NCI-H2227 treated with DMSO at 0.1 percent for 48 hours (cell line): ENCODE results near the gene MID1IP1.

Experiments
- DNase-seq: peaks from one replicate; lab custom pipeline; 2025; lab: John Stamatoyannopoulos, UW

Gene MID1IP1

GRCh38 chrX:38816155-38816554 is 14.9 kb downstream of the MID1IP1 start:
- DNase-seq = no peak

GRCh38 chrX:38817004-38817703 is 15.9 kb downstream of the MID1IP1 start:
- no peak for DNase-seq

GRCh38 chrX:38819163-38819562 is 17.9 kb downstream of the MID1IP1 start:
- no peak for DNase-seq

GRCh38 chrX:38819709-38820108 is 18.4 kb downstream of the MID1IP1 start:
- no peak for DNase-seq

- DNase-seq = no peak
Measured at GRCh38 chrX:38820751-38821150, 19.5 kb downstream of the MID1IP1 start.

GRCh38 chrX:38824176-38824575 is 22.9 kb downstream of the MID1IP1 start:
- DNase-seq = no peak

- DNase-seq = no peak
Measured at GRCh38 chrX:38831949-38832348, 30.7 kb downstream of the MID1IP1 start.

GRCh38 chrX:38837389-38837788 is 36.1 kb downstream of the MID1IP1 start:
- no peak for DNase-seq

GRCh38 chrX:38839277-38839676 is 38.0 kb downstream of the MID1IP1 start:
- DNase-seq = no peak

- DNase-seq = no peak
Measured at GRCh38 chrX:38839944-38840343, 38.7 kb downstream of the MID1IP1 start.

GRCh38 chrX:38841750-38842149 is 40.5 kb downstream of the MID1IP1 start:
- DNase-seq = no peak

- DNase-seq = no peak
Measured at GRCh38 chrX:38845426-38845825, 44.2 kb downstream of the MID1IP1 start.

GRCh38 chrX:38847206-38847902 is 46.1 kb downstream of the MID1IP1 start:
- DNase-seq = no peak

GRCh38 chrX:38847903-38848230 is 46.6 kb downstream of the MID1IP1 start:
- DNase-seq = no peak

GRCh38 chrX:38848671-38849455 is 47.6 kb downstream of the MID1IP1 start:
- DNase-seq = no peak

- DNase-seq = no peak
Measured at GRCh38 chrX:38850807-38851544, 49.7 kb downstream of the MID1IP1 start.

GRCh38 chrX:38854305-38854704 is 53.0 kb downstream of the MID1IP1 start:
- DNase-seq = no peak
